Muscle of leg (tissue), 11 donors: ENCODE results near the gene CELF2. TPM values are rescaled to one million over a fixed set of nuclear protein-coding genes. Genes with fewer than 3 reads are reported as not detected.

ENCODE experiments used
- DNase-seq: peaks from one replicate; pipeline ENCODE4 v3.0.0; 2013
- H3K27ac ChIP-seq: one replicate; pipeline ENCODE4 v1.5.1; 2013; ENCODE audit warnings: mild to moderate bottlenecking, low read length, control low read depth
- H3K27me3 ChIP-seq: one replicate; pipeline ENCODE4 v1.6.1; 2013; ENCODE audit warnings: low read length; ENCODE audit not compliant: control insufficient read depth, insufficient read depth
- H3K36me3 ChIP-seq: one replicate; pipeline ENCODE4 v1.6.1; 2013; ENCODE audit warnings: low read length; ENCODE audit not compliant: control insufficient read depth, insufficient read depth
- H3K4me1 ChIP-seq: one replicate; pipeline ENCODE4 v1.6.1; 2013; ENCODE audit warnings: low read length; ENCODE audit not compliant: control insufficient read depth, insufficient read depth
- H3K4me3 ChIP-seq: one replicate; pipeline ENCODE4 v1.5.1; 2013; ENCODE audit warnings: low read length, control low read depth
- H3K9me3 ChIP-seq: replicated peaks from 2 replicates; pipeline ENCODE4 v1.6.1; 2013; ENCODE audit warnings: low read depth, low read length; ENCODE audit not compliant: control insufficient read depth
- WGBS: methylation state at CpG from one replicate; pipeline ENCODE4 v1.1.5; 2013; ENCODE audit warnings: missing lambda C conversion rate; ENCODE audit not compliant: insufficient coverage; 5-methylcytosine and 5-hydroxymethylcytosine counted together
- polyA plus RNA-seq, 8 donors: library from polyadenylated mRNA; unstranded; fragments of 120-200 nt; gene quantifications; one replicate each; pipeline versions ENCODE4 v1.2.1 to v1.2.3, GENCODE V29; 2013; ENCODE audit warnings: inconsistent platforms in 1 of 8, low replicate concordance in 1 of 8; ENCODE audit not compliant: insufficient read length in 8 of 8, insufficient read depth in 1 of 8
- total RNA-seq: library from RNA; stranded (reverse); fragments of 120-200 nt; gene quantifications from one replicate; pipeline ENCODE4 v1.2.4, GENCODE V29; 2013

CELF2 gene
- total and polyA plus RNA-seq, 9 donors = 37.2 to 80.8 (median 65.8) TPM

DNA sequence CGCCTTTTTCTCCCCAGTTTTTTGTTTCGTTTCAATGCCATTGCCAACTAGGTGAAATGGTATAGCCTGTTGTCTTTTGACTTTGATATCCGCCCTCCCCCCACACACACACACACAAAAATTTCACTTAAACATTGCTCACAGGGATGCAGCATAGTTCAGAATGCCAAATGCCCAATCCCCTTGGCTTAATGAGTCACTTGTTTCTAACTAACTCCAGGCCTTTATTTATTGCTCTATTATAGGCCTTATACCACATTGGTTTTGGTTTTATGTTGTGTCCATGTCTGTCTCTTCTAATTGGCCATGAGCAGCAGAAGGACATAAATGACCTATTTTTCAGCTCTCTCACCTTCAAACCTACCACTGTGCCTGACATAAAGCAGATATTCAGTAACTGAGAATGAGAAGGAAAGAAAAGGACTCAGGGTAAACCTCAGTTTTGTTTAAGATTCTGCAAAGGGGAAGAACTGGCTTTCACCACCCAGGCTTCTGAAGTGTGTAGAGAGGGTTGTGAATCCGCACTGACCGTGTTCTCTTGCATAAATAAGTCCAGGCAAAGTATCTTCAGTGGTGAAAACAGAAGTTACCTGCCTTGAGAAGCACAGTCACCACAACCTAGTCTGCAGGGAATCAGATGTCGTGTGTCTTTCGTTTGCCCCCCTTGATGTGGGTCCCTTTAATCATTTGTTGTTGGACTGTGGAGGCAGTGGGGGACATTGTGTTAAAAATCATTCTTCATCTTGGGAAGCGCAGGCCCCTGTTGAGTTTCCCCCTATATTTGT is 139.8 kb downstream of the CELF2 start:
- no peak overlapping the region for H3K4me3 ChIP-seq
- peaks cover 7% of the 10 kb centered on the region for H3K9me3 ChIP-seq
- no CpG with 5 or more reads among the region's 8 CpGs for WGBS
- H3K36me3 ChIP-seq = peaks cover 2% of the 10 kb centered on the region
- H3K27me3 ChIP-seq = no peaks in the 10 kb centered on the region
- DNase-seq = no peak
- no peak overlapping the region for H3K27ac ChIP-seq
- H3K4me1 ChIP-seq = peaks cover 7% of the 10 kb centered on the region

- Histone ChIP-seq H3K4me3 (no peak overlapping the region), H3K27me3 (no peaks in the 10 kb centered on the region), H3K27ac (no peak overlapping the region), H3K9me3 (peaks cover 7% of the 10 kb centered on the region), H3K4me1 (peaks cover 12% of the 10 kb centered on the region), H3K36me3 (peaks cover 2% of the 10 kb centered on the region)
- no peak for DNase-seq
- WGBS = 100% methylated on average over 1 of the region's 5 CpGs
These were observed 140.4 kb downstream of the CELF2 start for GRCh38 chr10:11158080-11158479.

GRCh38 chr10:11159543-11160215 is 142.0 kb downstream of the CELF2 start:
- peaks cover 2% of the 10 kb centered on the region for H3K36me3 ChIP-seq
- 78% methylated on average over 7 of the region's 8 CpGs for WGBS
- H3K27me3 ChIP-seq = no peaks in the 10 kb centered on the region
- no peak overlapping the region for H3K4me3 ChIP-seq
- DNase-seq = no peak
- H3K9me3 ChIP-seq = peaks cover 7% of the 10 kb centered on the region
- peaks cover 23% of the 10 kb centered on the region for H3K4me1 ChIP-seq
- no peak overlapping the region for H3K27ac ChIP-seq

DNA sequence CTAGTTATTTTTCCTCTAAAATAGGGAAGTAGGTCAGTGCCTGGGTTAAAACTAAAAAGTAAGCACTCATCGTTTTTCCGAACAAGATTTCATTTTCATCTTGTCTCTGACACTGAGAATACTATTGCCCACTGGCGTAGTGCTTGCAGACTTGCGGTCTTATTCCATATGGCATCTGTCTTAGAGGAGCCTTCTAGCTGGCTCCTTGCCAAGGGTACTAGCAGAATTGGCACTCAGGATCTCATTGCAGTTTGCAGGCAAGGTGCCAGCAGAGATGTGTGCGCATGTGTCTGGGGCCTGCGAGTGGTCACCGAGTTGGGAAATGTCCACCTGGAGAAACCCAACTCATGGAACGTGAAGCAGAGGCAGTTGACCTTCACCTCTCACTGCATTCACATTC is 143.4 kb downstream of the CELF2 start:
- Histone ChIP-seq H3K4me3 (no peak overlapping the region), H3K27ac (no peak overlapping the region), H3K9me3 (peaks cover 7% of the 10 kb centered on the region), H3K4me1 (peaks cover 28% of the 10 kb centered on the region), H3K27me3 (peaks cover 2% of the 10 kb centered on the region), H3K36me3 (peaks cover 2% of the 10 kb centered on the region)
- WGBS = 64% methylated on average over 7 of the region's 8 CpGs
- DNase-seq = peak; percentile 68

DNA sequence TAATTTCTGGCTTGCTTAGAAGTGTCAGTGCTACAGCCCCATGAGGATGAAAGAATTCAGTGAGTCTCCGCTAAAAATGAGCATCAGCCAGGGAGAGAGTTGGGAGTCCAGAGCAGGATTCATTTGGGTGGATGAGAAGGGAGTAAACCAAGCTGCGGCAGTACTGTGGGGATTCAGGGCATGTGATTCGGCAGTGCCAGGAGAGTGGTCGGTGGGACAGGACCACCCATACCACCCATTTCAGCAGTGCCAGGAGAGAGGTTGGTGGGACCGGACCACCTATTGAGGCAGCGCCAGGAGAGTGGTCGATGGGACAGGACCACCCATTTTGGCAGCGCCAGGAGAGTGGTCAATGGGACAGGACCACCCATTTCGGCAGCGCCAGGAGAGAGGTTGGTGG is 144.2 kb downstream of the CELF2 start:
- peaks cover 7% of the 10 kb centered on the region for H3K9me3 ChIP-seq
- WGBS = 86% methylated on average over 7 of the region's 10 CpGs
- peaks cover 2% of the 10 kb centered on the region for H3K36me3 ChIP-seq
- H3K27me3 ChIP-seq = peaks cover 2% of the 10 kb centered on the region
- H3K4me1 ChIP-seq = peaks cover 28% of the 10 kb centered on the region
- no peak for DNase-seq
- H3K4me3 ChIP-seq = no peak overlapping the region
- H3K27ac ChIP-seq = no peak overlapping the region

DNA sequence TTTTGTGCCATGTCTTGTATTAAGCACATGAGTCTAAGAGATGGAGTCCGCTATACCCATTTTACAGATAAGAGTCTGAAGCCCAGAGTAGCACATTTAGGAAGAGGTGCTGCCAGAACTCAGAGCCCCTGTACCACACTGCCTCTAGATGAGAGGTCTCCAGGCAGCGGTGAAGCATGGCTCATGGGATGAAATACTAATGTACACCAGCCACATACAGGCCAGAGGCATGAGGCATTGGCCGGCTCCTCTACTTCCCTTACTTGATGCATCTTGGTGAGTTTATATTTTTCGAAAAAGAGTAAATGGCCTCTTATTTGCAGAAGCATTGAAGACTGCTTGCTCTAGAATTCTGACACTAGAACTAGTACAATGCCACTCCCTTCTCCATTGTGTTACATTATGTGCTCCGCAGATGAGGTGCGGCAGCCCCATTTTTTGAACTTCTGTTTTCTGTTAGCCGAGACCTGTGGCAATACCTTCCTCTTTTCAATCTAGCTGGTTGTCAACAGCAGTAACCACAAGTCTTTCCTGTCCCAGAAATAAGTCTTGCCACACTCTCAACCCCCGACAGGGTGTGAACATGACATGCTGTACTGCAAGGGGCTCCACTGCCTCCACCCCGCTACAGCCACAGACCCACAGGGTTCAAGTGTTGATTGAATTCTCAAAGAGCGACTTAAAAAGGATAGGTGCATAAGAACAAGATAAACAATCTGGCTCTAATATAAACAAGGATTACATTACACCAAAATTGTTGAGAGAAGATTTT is 145.3 kb downstream of the CELF2 start:
- Histone ChIP-seq H3K4me1 (peaks cover 28% of the 10 kb centered on the region), H3K36me3 (peaks cover 6% of the 10 kb centered on the region), H3K27me3 (peaks cover 2% of the 10 kb centered on the region), H3K9me3 (peaks cover 7% of the 10 kb centered on the region), H3K27ac (peak overlapping the region; percentile 85), H3K4me3 (no peak overlapping the region)
- 76% methylated on average over 4 of the region's 10 CpGs for WGBS
- DNase-seq = peak; percentile 77

- Histone ChIP-seq H3K4me1 (peaks cover 28% of the 10 kb centered on the region), H3K4me3 (peak overlapping the region; percentile 52), H3K36me3 (peaks cover 8% of the 10 kb centered on the region), H3K27me3 (peaks cover 2% of the 10 kb centered on the region), H3K9me3 (peaks cover 7% of the 10 kb centered on the region), H3K27ac (peak overlapping the region; percentile 85)
- peak; percentile 78 for DNase-seq
- WGBS = 11% methylated on average over 8 of the region's 11 CpGs
These were observed 146.3 kb downstream of the CELF2 start for GRCh38 chr10:11163780-11164550.

DNA sequence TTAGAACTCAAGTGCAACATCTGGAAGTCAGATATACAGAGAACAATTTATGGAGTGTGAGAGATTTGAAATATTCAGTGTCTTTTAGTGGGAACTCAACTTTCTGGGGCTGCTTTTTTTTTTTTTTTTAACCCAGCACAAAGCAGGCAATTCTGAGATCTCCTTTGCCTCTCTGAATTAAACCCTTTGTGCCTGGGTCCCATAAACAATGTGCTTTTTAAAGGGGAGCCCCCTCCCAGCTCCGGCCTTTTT is 146.8 kb downstream of the CELF2 start:
- H3K4me3 ChIP-seq = peak overlapping the region; percentile 52
- peaks cover 28% of the 10 kb centered on the region for H3K4me1 ChIP-seq
- H3K27ac ChIP-seq = peak overlapping the region; percentile 85
- H3K27me3 ChIP-seq = peaks cover 2% of the 10 kb centered on the region
- WGBS = 0% methylated on average over 1 of the region's 1 CpG
- DNase-seq = no peak
- H3K9me3 ChIP-seq = peaks cover 7% of the 10 kb centered on the region
- H3K36me3 ChIP-seq = peaks cover 11% of the 10 kb centered on the region

DNA sequence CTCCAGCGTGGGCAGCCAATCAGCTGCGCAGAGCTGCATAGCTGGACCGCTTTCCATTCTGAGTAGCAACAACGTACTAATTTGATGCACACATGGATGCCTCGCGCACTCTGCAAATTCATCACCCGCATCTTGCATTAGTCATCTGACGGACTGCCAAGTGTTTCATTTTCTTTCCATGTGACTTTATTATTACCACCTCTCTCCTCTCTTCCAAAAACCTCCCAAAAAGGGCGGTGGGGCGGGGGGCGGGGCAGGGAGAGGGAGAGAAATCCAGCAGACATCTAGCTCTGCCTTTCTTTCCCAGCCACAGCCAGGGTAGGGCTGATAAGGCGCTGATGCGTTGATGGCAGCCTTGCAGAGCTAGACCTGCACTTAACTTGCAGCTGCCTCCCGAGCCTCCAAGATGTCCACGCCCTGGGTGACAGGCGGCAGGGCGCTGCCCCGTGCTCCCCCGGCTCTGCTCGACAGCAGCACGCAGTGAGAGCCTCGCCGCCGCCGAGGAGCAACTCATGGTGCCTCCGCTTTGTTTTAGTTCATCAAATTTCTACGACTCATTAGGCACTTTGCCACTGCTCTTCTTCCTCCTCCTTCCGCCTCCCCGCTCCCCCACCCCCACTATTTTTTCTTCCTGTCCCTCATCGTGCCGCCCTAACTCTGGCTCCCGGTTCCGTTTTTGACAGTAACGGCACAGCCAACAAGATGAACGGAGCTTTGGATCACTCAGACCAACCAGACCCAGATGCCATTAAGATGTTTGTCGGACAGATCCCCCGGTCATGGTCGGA is 147.3 kb downstream of the CELF2 start:
- 1% methylated on average over 27 of the region's 38 CpGs for WGBS
- Histone ChIP-seq H3K4me1 (peaks cover 28% of the 10 kb centered on the region), H3K4me3 (peak overlapping the region; percentile 52), H3K27ac (peak overlapping the region; percentile 85), H3K9me3 (peaks cover 7% of the 10 kb centered on the region), H3K36me3 (peaks cover 13% of the 10 kb centered on the region), H3K27me3 (peaks cover 2% of the 10 kb centered on the region)
- DNase-seq = peak; percentile 96
